Colon (tissue), 2 donors: Measurements from ENCODE around the gene XRCC4.

ENCODE experiments used
- FAIRE-seq: peaks from 2 replicates; lab custom pipeline; 2012; peaks lifted over from hg19 to GRCh38; lab: Jason Lieb, UNC
- donor health status: control.
- donor health status: control.

The XRCC4 gene

GRCh38 chr5:83388608-83389007 is 311.3 kb downstream of the XRCC4 start:
- FAIRE-seq = no peak

- FAIRE-seq = no peak
Measured at GRCh38 chr5:83392766-83393503, 315.6 kb downstream of the XRCC4 start.

GRCh38 chr5:83393504-83393866 is 316.1 kb downstream of the XRCC4 start:
- FAIRE-seq = no peak

GRCh38 chr5:83394190-83394589 is 316.8 kb downstream of the XRCC4 start:
- FAIRE-seq = no peak

- FAIRE-seq = no peak
Measured at GRCh38 chr5:83396662-83397061, 319.3 kb downstream of the XRCC4 start.

- no peak for FAIRE-seq
Measured at GRCh38 chr5:83397658-83398057, 320.3 kb downstream of the XRCC4 start.

GRCh38 chr5:83400241-83400640 is 322.9 kb downstream of the XRCC4 start:
- FAIRE-seq = no peak

- FAIRE-seq = no peak
Measured at GRCh38 chr5:83400701-83401100, 323.4 kb downstream of the XRCC4 start.

- no peak for FAIRE-seq
Measured at GRCh38 chr5:83401122-83401731, 323.9 kb downstream of the XRCC4 start.

- FAIRE-seq = no peak
Measured at GRCh38 chr5:83401775-83402174, 324.4 kb downstream of the XRCC4 start.
